CD4-positive, alpha-beta T cell treated with Interferon gamma for 1 hour (primary cell): ENCODE results near the gene GADD45G.

Experiments
- DNase-seq: peaks from one replicate; pipeline ENCODE4 v3.0.0-alpha.2; 2020

The GADD45G gene

GRCh38 chr9:89604729-89605464, at the start of gene GADD45G:
Gene GADD45G, plus strand, starts transcription at chr9:89605012. Its CDS starts 110 bp downstream, at chr9:89605122.
- DNase-seq = peak; percentile 88

GRCh38 chr9:89555036-89555415, 49.8 kb upstream of the GADD45G start:
- no peak for DNase-seq

GRCh38 chr9:89555451-89556375, 49.1 kb upstream of the GADD45G start:
- no peak for DNase-seq

GRCh38 chr9:89558196-89558899, 46.5 kb upstream of the GADD45G start:
- no peak for DNase-seq

- DNase-seq = no peak
Observed at GRCh38 chr9:89558948-89559347, 45.9 kb upstream of the GADD45G start.

- no peak for DNase-seq
Observed at GRCh38 chr9:89562186-89562814, 42.5 kb upstream of the GADD45G start.

GRCh38 chr9:89563571-89564345, 41.1 kb upstream of the GADD45G start:
- DNase-seq = no peak

GRCh38 chr9:89564346-89564878, 40.4 kb upstream of the GADD45G start:
- no peak for DNase-seq

- no peak for DNase-seq
Observed at GRCh38 chr9:89567649-89568048, 37.2 kb upstream of the GADD45G start.

- DNase-seq = no peak
Observed at GRCh38 chr9:89574309-89574708, 30.5 kb upstream of the GADD45G start.

GRCh38 chr9:89576404-89576839, 28.4 kb upstream of the GADD45G start:
- no peak for DNase-seq

GRCh38 chr9:89577363-89577762, 27.4 kb upstream of the GADD45G start:
- DNase-seq = no peak

GRCh38 chr9:89579741-89580385, 24.9 kb upstream of the GADD45G start:
- DNase-seq = peak; percentile 31

- no peak for DNase-seq
Observed at GRCh38 chr9:89586311-89586710, 18.5 kb upstream of the GADD45G start.

- no peak for DNase-seq
Observed at GRCh38 chr9:89588271-89588879, 16.4 kb upstream of the GADD45G start.

- DNase-seq = no peak
Observed at GRCh38 chr9:89590415-89590814, 14.4 kb upstream of the GADD45G start.

- DNase-seq = no peak
Observed at GRCh38 chr9:89591274-89592212, 13.3 kb upstream of the GADD45G start.

GRCh38 chr9:89592213-89592815, 12.5 kb upstream of the GADD45G start:
- no peak for DNase-seq
